Left hindlimb (tissue), 1 donor: ENCODE data around the gene PMF1.

Source experiments
- DNase-seq: peaks from one replicate; pipeline ENCODE4 v3.0.0-alpha.2; 2018

Gene PMF1

GRCh38 chr1:156241311-156241811 lies 28.6 kb downstream of the PMF1 start:
- DNase-seq = peak; percentile 65

GRCh38 chr1:156241926-156242325 lies 29.1 kb downstream of the PMF1 start, which contains the start of gene BGLAP:
Gene BGLAP, plus strand, starts transcription at chr1:156242184. Its CDS starts 48 bp downstream, at chr1:156242232.
- DNase-seq = no peak

GRCh38 chr1:156242738-156243137 lies 29.9 kb downstream of the PMF1 start:
- DNase-seq = no peak

- no peak for DNase-seq
Measured at GRCh38 chr1:156244126-156244525, 31.3 kb downstream of the PMF1 start.

- DNase-seq = no peak
Measured at GRCh38 chr1:156244712-156245111, 31.9 kb downstream of the PMF1 start.

- DNase-seq = no peak
Measured at GRCh38 chr1:156245451-156246232, 32.8 kb downstream of the PMF1 start.

- DNase-seq = no peak
Measured at GRCh38 chr1:156246241-156246780, 33.5 kb downstream of the PMF1 start.

- DNase-seq = no peak
Measured at GRCh38 chr1:156246781-156247459, 34.1 kb downstream of the PMF1 start.

- no peak for DNase-seq
Measured at GRCh38 chr1:156247460-156248322, 34.9 kb downstream of the PMF1 start, which contains the start of gene PAQR6. Gene PAQR6, minus strand, starts transcription at chr1:156248056. Its CDS starts 1,325 bp downstream, at chr1:156246731.

- DNase-seq = no peak
Measured at GRCh38 chr1:156248323-156248683, 35.5 kb downstream of the PMF1 start.

- no peak for DNase-seq
Measured at GRCh38 chr1:156249593-156249992, 36.8 kb downstream of the PMF1 start.

GRCh38 chr1:156251527-156251926 lies 38.7 kb downstream of the PMF1 start:
- no peak for DNase-seq

GRCh38 chr1:156253634-156254033 lies 40.8 kb downstream of the PMF1 start:
- no peak for DNase-seq

GRCh38 chr1:156257711-156258110 lies 44.9 kb downstream of the PMF1 start:
- no peak for DNase-seq

GRCh38 chr1:156258859-156259258 lies 46.1 kb downstream of the PMF1 start:
- no peak for DNase-seq

GRCh38 chr1:156259805-156260204 lies 47.0 kb downstream of the PMF1 start:
- no peak for DNase-seq

GRCh38 chr1:156260896-156261295 lies 48.1 kb downstream of the PMF1 start:
- DNase-seq = no peak

- DNase-seq = no peak
Measured at GRCh38 chr1:156262461-156263287, 49.9 kb downstream of the PMF1 start.

- DNase-seq = no peak
Measured at GRCh38 chr1:156263288-156263655, 50.5 kb downstream of the PMF1 start.

- no peak for DNase-seq
Measured at GRCh38 chr1:156266051-156266450, 53.2 kb downstream of the PMF1 start.

- DNase-seq = no peak
Measured at GRCh38 chr1:156268336-156268735, 55.5 kb downstream of the PMF1 start.

- no peak for DNase-seq
Measured at GRCh38 chr1:156270314-156270713, 57.5 kb downstream of the PMF1 start.
